Naive thymus-derived CD4-positive, alpha-beta T cell (primary cell): ENCODE data around the gene STK24. TPM values are rescaled to one million over a fixed set of nuclear protein-coding genes. Genes with fewer than 3 reads are reported as not detected.

Experiments
- ATAC-seq: fragments of 150-1000 bp; cut with Tn5 transposase; 2 replicates; pipeline ENCODE4 v1.10.0; 2021; ENCODE audit warnings: mild to moderate bottlenecking, moderate library complexity
- CTCF ChIA-PET: fragments of 350-600 bp; sonication (Branson Sonifier 250); formaldehyde crosslinking; loops from one replicate; lab custom pipeline; 2021; ENCODE audit warnings: antibody characterized with exemption; lab: Charles Lee
- POLR2A ChIA-PET: fragments of 350-600 bp; sonication (Branson Sonifier 250); formaldehyde crosslinking; loops from one replicate; lab custom pipeline; 2021; ENCODE audit warnings: antibody characterized with exemption, inconsistent platforms; lab: Charles Lee
- DNase-seq, 9 donors: peaks; one replicate each; pipeline versions ENCODE4 v3.0.0 to v3.0.0-alpha.2; 2020 to 2022; ENCODE audit warnings: mixed read lengths in 1 of 9
- H3K27ac ChIP-seq: one replicate; pipeline ENCODE4 v1.7.0; 2013; ENCODE audit warnings: mild to moderate bottlenecking, low read depth, low read length, moderate library complexity
- H3K27me3 ChIP-seq, 2 donors: one replicate each; pipeline ENCODE4 v1.7.0; 2013; ENCODE audit warnings: low read length in 2 of 2, mild to moderate bottlenecking in 2 of 2, moderate library complexity in 2 of 2; ENCODE audit not compliant: control insufficient read depth in 2 of 2, insufficient read depth in 2 of 2
- H3K36me3 ChIP-seq, 3 experiments: 1 replicate in 2 of 3; 2 replicates in 1 of 3; pipeline ENCODE4 v1.7.0; 2013; ENCODE audit warnings: low read length in 3 of 3, mild to moderate bottlenecking in 3 of 3, moderate library complexity in 1 of 3; ENCODE audit not compliant: insufficient read depth in 3 of 3, control insufficient read depth in 2 of 3
- H3K4me1 ChIP-seq, 2 donors: one replicate each; pipeline ENCODE4 v1.7.0; 2013; ENCODE audit warnings: low read length in 2 of 2, mild to moderate bottlenecking in 2 of 2, moderate library complexity in 1 of 2; ENCODE audit not compliant: control insufficient read depth in 2 of 2, insufficient read depth in 2 of 2
- H3K4me3 ChIP-seq: 2 replicates; pipeline ENCODE4 v1.7.0; 2013; ENCODE audit warnings: mild to moderate bottlenecking, low read length
- H3K9me3 ChIP-seq, 3 experiments: 1 replicate in 2 of 3; 2 replicates in 1 of 3; pipeline ENCODE4 v1.7.0; 2013; ENCODE audit warnings: low read length in 3 of 3; ENCODE audit not compliant: control insufficient read depth in 2 of 3
- H3K27ac Mint-ChIP-seq, 9 donors: one replicate each; pipeline ENCODE4 v1.8.0; 2020 to 2022; ENCODE audit warnings: mixed read lengths in 9 of 9, mild to moderate bottlenecking in 8 of 9, moderate library complexity in 5 of 9, inconsistent platforms in 2 of 9
- H3K27me3 Mint-ChIP-seq, 5 donors: one replicate each; pipeline ENCODE4 v1.8.0; 2021 to 2022; ENCODE audit warnings: mixed read lengths in 5 of 5, mild to moderate bottlenecking in 1 of 5
- H3K36me3 Mint-ChIP-seq, 5 donors: one replicate each; pipeline ENCODE4 v1.8.0; 2020 to 2022; ENCODE audit warnings: mixed read lengths in 5 of 5, mild to moderate bottlenecking in 3 of 5, inconsistent platforms in 1 of 5
- H3K4me1 Mint-ChIP-seq, 7 donors: one replicate each; pipeline ENCODE4 v1.8.0; 2020 to 2022; ENCODE audit warnings: mixed read lengths in 7 of 7, mild to moderate bottlenecking in 3 of 7, inconsistent platforms in 1 of 7
- H3K4me3 Mint-ChIP-seq, 10 donors: one replicate each; pipeline ENCODE4 v1.8.0; 2020 to 2022; ENCODE audit warnings: mild to moderate bottlenecking in 10 of 10, mixed read lengths in 10 of 10, moderate library complexity in 6 of 10, inconsistent platforms in 2 of 10
- H3K9me3 Mint-ChIP-seq, 11 donors: one replicate each; pipeline ENCODE4 v1.8.0; 2020 to 2022; ENCODE audit warnings: mixed read lengths in 11 of 11, mild to moderate bottlenecking in 4 of 11, inconsistent platforms in 1 of 11, moderate library complexity in 1 of 11
- intact Hi-C, 2 donors: fragments of 100-400 bp; cut with micrococcal nuclease; formaldehyde crosslinking; loops; one replicate each; pipeline ENCODE4 v1.15.1; 2023
- polyA plus RNA-seq, 2 donors: library from polyadenylated mRNA; unstranded; fragments of 300-500 nt; fragmentation: Illumina TruSeq; gene quantifications; one replicate each; pipeline ENCODE4 v1.2.3, GENCODE V29; 2021
- total RNA-seq, 6 experiments: library from RNA in 5 of 6; stranded (reverse) in 5 of 6; gene quantifications; 1 replicate in 5 of 6; 2 replicates in 1 of 6; pipeline ENCODE4 v1.2.3 and lab custom pipeline; 2021 to 2026

Gene STK24
- total and polyA plus RNA-seq, 7 experiments from 2014 or later, result 29.8 to 148 (median 94.4) TPM

- Mint-ChIP-seq H3K4me3 (no peak overlapping the region), H3K27ac (peak overlapping the region in 2 of 9 donors; percentile 25 to 79), H3K4me1 (peaks cover 55 to 99% (median 96%) of the 10 kb centered on the region in 7 donors), H3K27me3 (no peaks in the 10 kb centered on the region), H3K9me3 (no peaks in the 10 kb centered on the region), H3K36me3 (peaks cover 4 to 22% (median 9%) of the 10 kb centered on the region in 5 donors)
- Histone ChIP-seq H3K4me3 (no peak overlapping the region), H3K36me3 (peaks cover 0 to 23% (median 0%) of the 10 kb centered on the region in 3 experiments), H3K4me1 (peaks cover 29 to 35% of the 10 kb centered on the region in 2 donors), H3K27me3 (no peaks in the 10 kb centered on the region), H3K27ac (no peak overlapping the region), H3K9me3 (no peaks in the 10 kb centered on the region)
- no peak for DNase-seq
- ChIA-PET POLR2A (no interaction called here), CTCF (no interaction called here)
- no peak for ATAC-seq
- intact Hi-C loops, result no loop called here
These were observed 65.5 kb downstream of the STK24 start for GRCh38 chr13:98511435-98511834.

GRCh38 chr13:98510156-98510509, 66.8 kb downstream of the STK24 start:
- no peak overlapping the region for H3K4me3 ChIP-seq
- ATAC-seq (no peak), DNase-seq (no peak)
- H3K36me3 Mint-ChIP-seq, result peaks cover 4 to 18% (median 9%) of the 10 kb centered on the region in 5 donors
- ChIA-PET CTCF (no interaction called here), POLR2A (no interaction called here)
- H3K27me3 Mint-ChIP-seq, result no peaks in the 10 kb centered on the region
- H3K4me1 Mint-ChIP-seq, result peaks cover 61 to 99% (median 96%) of the 10 kb centered on the region in 7 donors
- no peaks in the 10 kb centered on the region for H3K9me3 ChIP-seq
- peak overlapping the region in 8 of 9 donors; percentile 18 to 79 (median 51) for H3K27ac Mint-ChIP-seq
- no peak overlapping the region for H3K27ac ChIP-seq
- no peaks in the 10 kb centered on the region for H3K9me3 Mint-ChIP-seq
- peak overlapping the region in 8 of 10 donors; percentile 10 to 70 (median 33) for H3K4me3 Mint-ChIP-seq
- H3K4me1 ChIP-seq, result peaks cover 26 to 32% of the 10 kb centered on the region in 2 donors
- intact Hi-C loops, result no loop called here
- no peaks in the 10 kb centered on the region for H3K27me3 ChIP-seq
- peaks cover 0 to 15% (median 0%) of the 10 kb centered on the region in 3 experiments for H3K36me3 ChIP-seq

GRCh38 chr13:98509271-98510155, 67.4 kb downstream of the STK24 start:
- CTCF ChIA-PET, result no interaction called here
- POLR2A ChIA-PET, result interaction anchor here (0.6 kb wide), 2 partner anchors 12 to 54 kb away, joined by 3 to 4 read pairs; no protein-coding TSS in a partner anchor
- intact Hi-C loops, result loop anchor here (1.0 to 2.0 kb wide), 4 partner anchors 13 to 65 kb away; no protein-coding TSS in a partner anchor
- no peak overlapping the region for H3K27ac ChIP-seq
- H3K4me3 Mint-ChIP-seq, result peak overlapping the region; percentile 18 to 70 (median 28)
- no peaks in the 10 kb centered on the region for H3K9me3 Mint-ChIP-seq
- peaks cover 63 to 99% (median 96%) of the 10 kb centered on the region in 7 donors for H3K4me1 Mint-ChIP-seq
- ATAC-seq (peak; percentile 91), DNase-seq (peak in 2 of 9 donors; percentile 21 to 43)
- no peaks in the 10 kb centered on the region for H3K27me3 Mint-ChIP-seq
- H3K4me1 ChIP-seq, result peaks cover 32 to 34% of the 10 kb centered on the region in 2 donors
- no peaks in the 10 kb centered on the region for H3K27me3 ChIP-seq
- H3K9me3 ChIP-seq, result no peaks in the 10 kb centered on the region
- H3K27ac Mint-ChIP-seq, result peak overlapping the region; percentile 18 to 79 (median 72)
- H3K36me3 Mint-ChIP-seq, result peaks cover 4 to 20% (median 9%) of the 10 kb centered on the region in 5 donors
- H3K36me3 ChIP-seq, result peaks cover 0 to 16% (median 0%) of the 10 kb centered on the region in 3 experiments
- H3K4me3 ChIP-seq, result no peak overlapping the region

- Mint-ChIP-seq H3K4me1 (peaks cover 64 to 99% (median 96%) of the 10 kb centered on the region in 7 donors), H3K36me3 (peaks cover 4 to 28% (median 9%) of the 10 kb centered on the region in 5 donors), H3K27me3 (no peaks in the 10 kb centered on the region), H3K4me3 (peak overlapping the region in 3 of 10 donors; percentile 13 to 70 (median 33)), H3K9me3 (no peaks in the 10 kb centered on the region), H3K27ac (peak overlapping the region in 4 of 9 donors; percentile 13 to 79 (median 44))
- H3K4me3 ChIP-seq, result no peak overlapping the region
- peaks cover 0 to 16% (median 0%) of the 10 kb centered on the region in 3 experiments for H3K36me3 ChIP-seq
- ATAC-seq (no peak), DNase-seq (no peak)
- no peak overlapping the region for H3K27ac ChIP-seq
- intact Hi-C loops, result loop anchor here (1.0 to 2.0 kb wide), 4 partner anchors 14 to 66 kb away; no protein-coding TSS in a partner anchor
- H3K27me3 ChIP-seq, result no peaks in the 10 kb centered on the region
- no peaks in the 10 kb centered on the region for H3K9me3 ChIP-seq
- ChIA-PET POLR2A (interaction anchor here (0.6 kb wide), 1 partner anchor 55 kb away, joined by 3 read pairs; no protein-coding TSS in a partner anchor), CTCF (no interaction called here)
- peaks cover 39 to 40% of the 10 kb centered on the region in 2 donors for H3K4me1 ChIP-seq
These were observed 68.2 kb downstream of the STK24 start for GRCh38 chr13:98508685-98509084.

GRCh38 chr13:98508280-98508679, 68.6 kb downstream of the STK24 start:
- Mint-ChIP-seq H3K4me3 (peak overlapping the region in 2 of 10 donors; percentile 13 to 70), H3K36me3 (peaks cover 3 to 30% (median 9%) of the 10 kb centered on the region in 5 donors), H3K4me1 (peaks cover 63 to 100% (median 96%) of the 10 kb centered on the region in 7 donors), H3K27me3 (no peaks in the 10 kb centered on the region), H3K27ac (peak overlapping the region in 4 of 9 donors; percentile 13 to 79 (median 20)), H3K9me3 (no peaks in the 10 kb centered on the region)
- H3K27me3 ChIP-seq, result no peaks in the 10 kb centered on the region
- intact Hi-C loops, result loop anchor here in 1 of 2 donors (2.0 kb wide), 2 partner anchors 15 to 67 kb away; no protein-coding TSS in a partner anchor
- POLR2A ChIA-PET, result no interaction called here
- H3K9me3 ChIP-seq, result no peaks in the 10 kb centered on the region
- DNase-seq (no peak), ATAC-seq (no peak)
- peaks cover 39 to 41% of the 10 kb centered on the region in 2 donors for H3K4me1 ChIP-seq
- CTCF ChIA-PET, result interaction anchor here (2.0 kb wide), 1 partner anchor 145 kb away, joined by 7 read pairs; no protein-coding TSS in a partner anchor
- no peak overlapping the region for H3K4me3 ChIP-seq
- peaks cover 0 to 13% (median 0%) of the 10 kb centered on the region in 3 experiments for H3K36me3 ChIP-seq
- H3K27ac ChIP-seq, result no peak overlapping the region

GRCh38 chr13:98507282-98507797, 69.6 kb downstream of the STK24 start:
- DNase-seq (no peak), ATAC-seq (no peak)
- H3K36me3 ChIP-seq, result peaks cover 0 to 5% (median 0%) of the 10 kb centered on the region in 3 experiments
- no peak overlapping the region for H3K27ac ChIP-seq
- Mint-ChIP-seq H3K9me3 (no peaks in the 10 kb centered on the region), H3K4me1 (peaks cover 66 to 99% (median 97%) of the 10 kb centered on the region in 7 donors), H3K27ac (peak overlapping the region in 2 of 9 donors; percentile 14 to 79), H3K27me3 (no peaks in the 10 kb centered on the region), H3K4me3 (peak overlapping the region in 1 of 10 donors; percentile 25), H3K36me3 (peaks cover 3 to 26% (median 8%) of the 10 kb centered on the region in 5 donors)
- H3K4me1 ChIP-seq, result peaks cover 39 to 41% of the 10 kb centered on the region in 2 donors
- H3K4me3 ChIP-seq, result no peak overlapping the region
- H3K9me3 ChIP-seq, result no peaks in the 10 kb centered on the region
- intact Hi-C loops, result no loop called here
- ChIA-PET CTCF (interaction anchor here (0.9 to 2.0 kb wide), 3 partner anchors 31 to 146 kb away, joined by 3 to 7 read pairs (median 6); no protein-coding TSS in a partner anchor), POLR2A (no interaction called here)
- H3K27me3 ChIP-seq, result no peaks in the 10 kb centered on the region
